GM21367 (cell line): Measurements from ENCODE around the gene SLC26A8.

ENCODE experiments used
- ATAC-seq: cut with Tn5 transposase; IDR thresholded peaks from one replicate; pipeline ENCODE4 v1.9.1; 2021; ENCODE audit not compliant: unreplicated experiment

SLC26A8 gene

GRCh38 chr6:36023996-36024795 is at the start of gene SLC26A8:
Gene SLC26A8, minus strand, starts transcription at chr6:36024641. Its CDS starts 4,934 bp downstream, at chr6:36019707.
- no peak for ATAC-seq

DNA sequence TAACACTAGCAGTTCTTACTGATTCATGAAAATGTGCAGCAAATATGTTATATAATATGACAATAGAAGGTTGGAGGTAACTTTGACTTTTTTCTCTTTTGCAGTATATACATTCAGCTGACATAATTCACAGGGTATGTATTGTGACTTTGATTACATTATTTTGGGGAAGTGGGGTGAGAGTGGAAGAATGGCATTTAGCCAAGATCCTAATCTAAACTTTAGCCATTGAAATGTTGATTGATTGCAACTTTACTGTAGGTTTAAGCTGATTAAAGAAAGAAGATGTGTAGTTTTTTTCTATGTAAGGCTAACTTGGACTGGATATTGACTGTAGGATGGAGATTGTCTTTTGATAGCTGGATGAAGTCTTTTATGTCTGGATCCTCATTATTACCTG is 49.1 kb upstream of the SLC26A8 start:
- no peak for ATAC-seq

DNA sequence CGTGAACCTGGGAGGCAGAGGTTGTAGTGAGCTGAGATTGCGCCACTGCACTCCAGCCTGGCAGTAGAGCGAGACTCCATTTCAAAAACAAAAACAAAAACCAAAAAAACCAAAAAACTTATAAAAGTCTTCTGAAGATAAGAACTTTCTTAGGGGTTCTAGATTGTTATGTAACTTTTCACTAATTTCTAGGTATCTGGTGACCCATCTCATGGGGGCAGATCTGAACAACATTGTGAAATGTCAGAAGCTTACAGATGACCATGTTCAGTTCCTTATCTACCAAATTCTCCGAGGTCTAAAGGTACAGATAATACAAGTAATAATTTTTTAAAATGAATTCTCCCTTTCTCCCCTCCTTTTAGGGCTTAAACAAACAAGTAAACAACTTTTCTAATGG is 48.2 kb upstream of the SLC26A8 start:
- no peak for ATAC-seq

- no peak for ATAC-seq
Observed at GRCh38 chr6:36071714-36072113, 47.3 kb upstream of the SLC26A8 start.

- no peak for ATAC-seq
Observed at GRCh38 chr6:36071281-36071680, 46.8 kb upstream of the SLC26A8 start.

- ATAC-seq = no peak
Observed at GRCh38 chr6:36070252-36070651, 45.8 kb upstream of the SLC26A8 start.

DNA sequence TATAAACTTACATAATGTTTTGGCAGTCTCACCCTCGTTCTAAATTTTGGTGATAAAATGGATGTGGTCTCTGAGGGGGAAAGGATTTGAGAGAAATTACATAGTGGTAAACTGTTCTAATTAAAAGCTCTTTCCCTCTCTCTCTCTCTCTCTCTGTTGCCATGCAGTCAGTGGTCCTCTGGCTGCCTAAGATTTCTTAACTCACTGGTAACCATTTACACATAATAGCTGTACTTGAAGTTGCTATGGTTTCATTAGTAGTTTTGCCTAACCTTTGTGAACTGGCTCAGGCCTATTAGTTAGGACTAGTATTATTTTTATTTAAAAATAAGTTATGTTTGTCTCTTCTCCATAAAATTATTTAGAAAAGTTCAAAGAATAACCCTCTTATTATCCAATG is 45.1 kb upstream of the SLC26A8 start:
- no peak for ATAC-seq

GRCh38 chr6:36068586-36068985 is 44.1 kb upstream of the SLC26A8 start:
- no peak for ATAC-seq

- ATAC-seq = no peak
Observed at GRCh38 chr6:36068012-36068392, 43.6 kb upstream of the SLC26A8 start.

GRCh38 chr6:36067374-36068011 is 43.1 kb upstream of the SLC26A8 start:
- no peak for ATAC-seq

DNA sequence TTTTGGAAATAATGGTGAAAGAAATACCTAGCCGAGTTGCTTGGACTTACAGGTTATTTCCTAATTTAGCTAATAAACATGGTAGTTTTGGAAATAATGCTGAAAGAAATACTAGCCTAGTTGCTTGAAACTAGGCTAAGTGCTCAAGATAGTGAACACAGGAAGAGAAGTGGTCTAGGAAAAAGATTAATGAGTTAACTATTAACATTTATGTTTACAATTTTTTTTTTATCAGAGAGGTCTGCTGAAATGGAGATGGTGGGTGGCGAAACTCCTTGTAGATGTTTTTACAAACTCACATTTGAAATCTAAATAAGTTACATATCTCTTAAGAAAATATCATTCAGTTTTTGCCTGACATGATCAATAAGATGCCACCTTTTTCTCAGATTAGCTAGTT is 42.4 kb upstream of the SLC26A8 start:
- ATAC-seq = no peak

DNA sequence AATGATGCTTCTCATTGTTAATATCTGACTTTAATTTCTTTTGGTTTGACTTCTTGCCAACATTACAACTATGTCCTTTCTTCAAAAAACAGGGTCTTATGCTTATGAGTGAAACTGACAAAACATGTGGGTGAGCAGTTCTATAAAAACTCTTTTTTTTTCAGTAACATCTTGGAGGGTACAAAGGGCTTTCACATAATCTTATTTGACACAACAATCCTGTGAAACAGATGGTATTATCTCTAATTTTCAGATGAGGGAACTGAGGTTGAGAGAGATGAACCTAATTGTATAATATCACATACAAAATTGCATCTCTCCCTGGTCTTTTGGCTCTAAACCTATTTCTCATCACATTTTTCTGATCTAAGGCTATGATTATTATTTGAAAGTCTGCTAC is 41.5 kb upstream of the SLC26A8 start:
- no peak for ATAC-seq

- no peak for ATAC-seq
Observed at GRCh38 chr6:36064770-36065396, 40.4 kb upstream of the SLC26A8 start.

GRCh38 chr6:36063318-36064060 is 39.0 kb upstream of the SLC26A8 start:
- no peak for ATAC-seq

DNA sequence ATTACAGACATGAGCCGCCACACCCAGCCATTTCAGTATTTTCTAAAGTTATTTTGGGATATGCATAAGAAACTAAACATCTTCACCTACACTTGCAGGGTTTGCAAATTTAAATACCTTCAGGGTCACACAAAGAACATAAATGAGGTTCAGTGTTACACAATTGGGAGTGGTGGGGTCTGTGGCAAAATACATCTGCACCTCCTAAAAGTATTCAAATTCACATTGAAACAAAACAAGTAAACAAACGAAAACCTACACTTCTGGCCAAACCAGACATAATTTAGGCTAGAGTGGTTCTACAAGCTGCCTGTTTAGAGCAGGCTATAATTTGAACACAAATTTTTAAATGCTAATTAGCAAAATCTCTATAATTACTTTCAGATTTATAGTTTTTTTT is 37.8 kb upstream of the SLC26A8 start:
- ATAC-seq = no peak

- ATAC-seq = no peak
Observed at GRCh38 chr6:36061236-36061635, 36.8 kb upstream of the SLC26A8 start.

GRCh38 chr6:36056178-36056577 is 31.7 kb upstream of the SLC26A8 start:
- no peak for ATAC-seq

DNA sequence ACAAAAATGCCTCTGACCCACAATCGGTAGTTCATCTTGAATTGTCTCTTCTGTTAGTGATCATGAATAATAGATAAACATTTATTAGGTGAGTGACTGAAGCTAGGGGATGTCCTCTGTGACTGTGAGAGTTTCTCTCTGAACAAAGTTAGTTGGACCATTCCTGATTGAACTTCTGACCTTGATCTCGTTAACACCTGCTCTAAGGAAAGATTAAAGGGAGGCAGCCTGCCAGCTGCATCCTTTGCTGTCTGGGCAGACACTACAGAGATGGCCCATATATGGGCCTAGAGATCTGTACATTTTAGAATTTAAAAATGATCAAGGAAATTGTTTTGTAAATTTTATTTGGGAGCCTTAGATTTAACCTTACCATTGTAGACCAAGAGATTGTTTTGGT is 30.5 kb upstream of the SLC26A8 start:
- ATAC-seq = no peak

DNA sequence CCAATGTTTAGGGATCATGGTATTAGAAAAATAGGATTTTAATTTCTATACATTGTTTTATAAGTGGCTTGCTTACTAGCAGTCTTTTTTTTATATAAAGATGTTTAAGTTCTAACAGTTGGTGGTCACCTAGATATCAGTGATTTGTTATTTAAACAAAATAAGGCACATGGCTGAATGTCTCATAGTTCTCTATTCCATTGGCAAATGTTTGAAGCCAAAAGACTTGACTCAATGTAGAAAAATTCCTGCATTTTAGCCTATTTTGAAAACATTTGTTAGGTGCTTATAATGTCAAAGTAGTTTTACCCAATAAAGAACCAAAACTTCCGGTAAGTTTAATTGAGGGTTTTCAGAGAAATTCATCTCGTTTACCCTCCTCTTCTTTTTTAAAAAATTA is 30.0 kb upstream of the SLC26A8 start:
- no peak for ATAC-seq

DNA sequence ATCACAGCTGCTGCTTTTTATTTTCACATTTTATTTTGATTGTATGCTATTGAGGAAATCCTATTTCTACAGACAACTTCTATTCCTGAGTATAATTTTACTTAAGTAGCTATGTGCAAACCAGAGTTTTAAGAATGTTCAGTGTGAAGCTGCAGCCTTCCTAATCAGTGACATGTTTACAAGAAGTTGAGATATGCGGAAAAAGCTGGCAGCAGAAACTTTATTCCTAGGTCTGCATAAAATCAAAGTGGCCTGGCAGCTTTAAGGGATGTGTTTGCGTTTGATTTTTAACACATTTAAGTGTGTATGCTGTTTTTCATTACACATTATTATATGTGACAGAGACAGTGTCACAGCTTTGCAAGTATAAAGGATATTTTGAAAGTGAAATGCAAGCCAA is 29.4 kb upstream of the SLC26A8 start:
- no peak for ATAC-seq

DNA sequence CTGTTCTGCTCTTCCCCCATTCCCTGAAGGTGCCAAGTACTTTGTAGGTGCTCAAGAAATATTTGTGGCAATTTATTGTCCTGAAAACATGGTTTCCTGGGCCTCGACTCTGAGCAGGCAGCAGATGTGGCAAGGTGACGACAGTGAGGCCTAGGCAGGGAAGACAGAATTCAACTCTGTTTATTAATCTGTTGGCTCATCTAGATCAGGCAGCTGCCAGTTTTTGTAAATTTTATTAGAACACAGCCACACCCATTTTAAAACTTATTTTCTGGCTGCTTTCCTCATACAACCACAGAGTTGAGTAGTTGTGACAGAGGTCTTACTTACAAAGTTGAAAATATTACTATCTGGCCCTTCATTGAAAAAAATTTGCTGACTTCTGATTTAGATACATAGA is 27.7 kb upstream of the SLC26A8 start:
- no peak for ATAC-seq
